Measurements from ENCODE around the gene SLF1.
"Not testable (repeated sequence)": the region's sequence is repeated elsewhere in the genome, so short reads cannot be mapped to it uniquely, and the experiment has no call there.

Gene SLF1

GRCh38 chr5:94618493-94619328, at the start of gene SLF1, which contains the start of gene KIAA0825:
Gene SLF1 (plus strand): TSS chr5:94618669. CDS start chr5:94628811, 10,142 bp downstream.
Gene KIAA0825 (minus strand): TSS chr5:94618604. CDS start chr5:94537126, 81,478 bp downstream.
- DNase-seq, result peak; percentile 52

- DNase-seq, result no peak
These were observed 47.1 kb upstream of the SLF1 start for GRCh38 chr5:94571415-94571814.

- not testable (repeated sequence) for DNase-seq
These were observed 45.1 kb upstream of the SLF1 start for GRCh38 chr5:94573349-94573748.

- no peak for DNase-seq
These were observed 43.3 kb upstream of the SLF1 start for GRCh38 chr5:94575196-94575595.

- DNase-seq, result no peak
These were observed 40.8 kb upstream of the SLF1 start for GRCh38 chr5:94577466-94578245.

- DNase-seq, result no peak
These were observed 23.1 kb upstream of the SLF1 start for GRCh38 chr5:94595281-94595840.

- no peak for DNase-seq
These were observed 4.9 kb upstream of the SLF1 start for GRCh38 chr5:94613583-94613982.

- no peak for DNase-seq
These were observed 4.2 kb upstream of the SLF1 start for GRCh38 chr5:94614156-94614805.

- DNase-seq, result no peak
These were observed 2.6 kb upstream of the SLF1 start for GRCh38 chr5:94615862-94616261.

- peak; percentile 7 for DNase-seq
These were observed 408 bp upstream of the SLF1 start for GRCh38 chr5:94618029-94618492.

GRCh38 chr5:94620256-94620655, 1.8 kb downstream of the SLF1 start:
- DNase-seq, result no peak

- no peak for DNase-seq
These were observed 3.3 kb downstream of the SLF1 start for GRCh38 chr5:94621763-94622162.

GRCh38 chr5:94623011-94623410, 4.5 kb downstream of the SLF1 start:
- DNase-seq, result no peak

- DNase-seq, result no peak
These were observed 5.4 kb downstream of the SLF1 start for GRCh38 chr5:94623877-94624276.

- no peak for DNase-seq
These were observed 8.7 kb downstream of the SLF1 start for GRCh38 chr5:94627191-94627590.

- no peak for DNase-seq
These were observed 13.6 kb downstream of the SLF1 start for GRCh38 chr5:94632024-94632423.

- no peak for DNase-seq
These were observed 21.7 kb downstream of the SLF1 start for GRCh38 chr5:94640176-94640575.

GRCh38 chr5:94645053-94645452, 26.6 kb downstream of the SLF1 start:
- DNase-seq, result no peak

- DNase-seq, result no peak
These were observed 28.3 kb downstream of the SLF1 start for GRCh38 chr5:94646758-94647157.

- DNase-seq, result no peak
These were observed 31.4 kb downstream of the SLF1 start for GRCh38 chr5:94649874-94650273.

- no peak for DNase-seq
These were observed 39.8 kb downstream of the SLF1 start for GRCh38 chr5:94658272-94658671.

GRCh38 chr5:94660506-94660905, 42.0 kb downstream of the SLF1 start:
- DNase-seq, result no peak

GRCh38 chr5:94661086-94661485, 42.6 kb downstream of the SLF1 start:
- no peak for DNase-seq
